ENCODE results near the gene CDCA7L. TPM values are rescaled to one million over a fixed set of nuclear protein-coding genes. Genes with fewer than 3 reads are reported as not detected.

CDCA7L gene
- total and polyA plus RNA-seq, 10 donors: 15.4 to 38.6 (median 30.4) TPM

GRCh38 chr7:21916176-21916575, 29.5 kb downstream of the CDCA7L start:
- H3K9me3 ChIP-seq: no peaks in the 10 kb centered on the region
- H3K4me3 ChIP-seq: no peak overlapping the region
- peaks cover 0 to 42% (median 0%) of the 10 kb centered on the region in 6 donors for H3K36me3 ChIP-seq
- DNase-seq: no peak
- intact Hi-C loops (cut with DNase I; ENCODE audit: low total_unique reads): no loop called here
- 88 to 97% (median 91%) methylated on average over 7 of the region's 7 CpGs for WGBS, 5 donors
- no peak overlapping the region for H3K27ac ChIP-seq
- TF ChIP-seq CTCF (IDR thresholded peaks at IDR 0.05 in 8 of 11, conservative IDR thresholded peaks at IDR 0.05 in 3 of 11) (no peak), POLR2AphosphoS5 (IDR thresholded peaks at IDR 0.05) (no peak), POLR2A (IDR thresholded peaks at IDR 0.05) (no peak)
- H3K4me1 ChIP-seq: peaks cover 0 to 43% (median 2%) of the 10 kb centered on the region in 6 donors
- no peaks in the 10 kb centered on the region for H3K27me3 ChIP-seq (replicated peaks in 1 of 7)

- 81 to 94% (median 84%) methylated on average over 3 of the region's 3 CpGs for WGBS, 5 donors
- H3K27me3 ChIP-seq (replicated peaks in 1 of 7): no peaks in the 10 kb centered on the region
- TF ChIP-seq CTCF (IDR thresholded peaks at IDR 0.05 in 8 of 11, conservative IDR thresholded peaks at IDR 0.05 in 3 of 11) (no peak), POLR2A (IDR thresholded peaks at IDR 0.05) (no peak), POLR2AphosphoS5 (IDR thresholded peaks at IDR 0.05) (no peak)
These were observed 30.6 kb downstream of the CDCA7L start for GRCh38 chr7:21915140-21915539.

GRCh38 chr7:21914671-21915070, 31.0 kb downstream of the CDCA7L start:
- Histone ChIP-seq H3K4me1 (peaks cover 0 to 29% (median under 1%) of the 10 kb centered on the region in 6 donors), H3K4me3 (no peak overlapping the region), H3K9me3 (no peaks in the 10 kb centered on the region), H3K27ac (no peak overlapping the region), H3K27me3 (replicated peaks in 1 of 7) (no peaks in the 10 kb centered on the region), H3K36me3 (peaks cover 0 to 51% (median 0%) of the 10 kb centered on the region in 6 donors)
- intact Hi-C loops (cut with DNase I; ENCODE audit: low total_unique reads): no loop called here
- no peak for TF ChIP-seq POLR2AphosphoS5 (IDR thresholded peaks at IDR 0.05)
- no peak for TF ChIP-seq CTCF (IDR thresholded peaks at IDR 0.05 in 8 of 11, conservative IDR thresholded peaks at IDR 0.05 in 3 of 11)
- no peak for TF ChIP-seq POLR2A (IDR thresholded peaks at IDR 0.05)
- DNase-seq: no peak
- WGBS, 5 donors: 77 to 88% (median 80%) methylated on average over 5 of the region's 5 CpGs

More at GRCh38 chr7:21915140-21915539, 30.6 kb downstream of the CDCA7L start:
- no peak overlapping the region for H3K4me3 ChIP-seq
- no peak overlapping the region for H3K27ac ChIP-seq
- H3K9me3 ChIP-seq: no peaks in the 10 kb centered on the region
- H3K36me3 ChIP-seq: peaks cover 0 to 46% (median 0%) of the 10 kb centered on the region in 6 donors
- H3K4me1 ChIP-seq: peaks cover 0 to 34% (median 2%) of the 10 kb centered on the region in 6 donors
- intact Hi-C loops (cut with DNase I; ENCODE audit: low total_unique reads): no loop called here
- DNase-seq: no peak

GRCh38 chr7:21912931-21913780, 32.5 kb downstream of the CDCA7L start:
- no peak for DNase-seq
- 59 to 74% (median 64%) methylated on average over 8 of the region's 8 CpGs for WGBS, 5 donors
- no peak for TF ChIP-seq CTCF (IDR thresholded peaks at IDR 0.05 in 8 of 11, conservative IDR thresholded peaks at IDR 0.05 in 3 of 11)
- no peak for TF ChIP-seq POLR2AphosphoS5 (IDR thresholded peaks at IDR 0.05)
- no peak for TF ChIP-seq POLR2A (IDR thresholded peaks at IDR 0.05)
- Histone ChIP-seq H3K4me3 (no peak overlapping the region), H3K27me3 (replicated peaks in 1 of 7) (no peaks in the 10 kb centered on the region), H3K36me3 (peaks cover 0 to 65% (median 2%) of the 10 kb centered on the region in 6 donors), H3K9me3 (no peaks in the 10 kb centered on the region), H3K27ac (peak overlapping the region in 1 of 8 donors; percentile 31), H3K4me1 (peaks cover 0 to 22% (median 0%) of the 10 kb centered on the region in 6 donors)
- intact Hi-C loops (cut with DNase I; ENCODE audit: low total_unique reads): no loop called here
